NCI-H446 (cell line): Measurements from ENCODE around the gene MTHFD1L.
"Not testable (repeated sequence)": the region's sequence is repeated elsewhere in the genome, so short reads cannot be mapped to it uniquely, and the experiment has no call there.

Source experiments
- DNase-seq, 2 experiments: peaks; one replicate each; lab custom pipeline; 2025; lab: John Stamatoyannopoulos, UW

Gene MTHFD1L

GRCh38 chr6:151095538-151096254 lies 230.2 kb downstream of the MTHFD1L start:
- no peak for DNase-seq

DNA sequence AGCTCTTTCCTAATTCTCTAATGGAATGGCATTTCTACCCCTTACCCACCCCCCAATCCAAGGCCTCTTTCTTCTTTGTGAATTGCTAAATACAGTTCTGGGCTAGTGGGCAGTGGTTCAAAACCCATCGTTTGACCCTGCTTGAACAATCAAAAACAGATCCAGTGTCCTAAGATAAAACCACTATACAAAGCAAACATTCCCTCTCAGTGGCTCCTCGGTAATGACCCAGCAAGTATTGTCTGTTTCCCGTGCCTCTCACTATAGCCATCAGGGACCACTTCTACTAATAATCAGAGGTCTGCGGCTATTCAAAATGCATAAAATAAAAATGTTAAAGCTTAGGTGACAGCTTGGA lies 230.7 kb downstream of the MTHFD1L start:
- DNase-seq: no peak

DNA sequence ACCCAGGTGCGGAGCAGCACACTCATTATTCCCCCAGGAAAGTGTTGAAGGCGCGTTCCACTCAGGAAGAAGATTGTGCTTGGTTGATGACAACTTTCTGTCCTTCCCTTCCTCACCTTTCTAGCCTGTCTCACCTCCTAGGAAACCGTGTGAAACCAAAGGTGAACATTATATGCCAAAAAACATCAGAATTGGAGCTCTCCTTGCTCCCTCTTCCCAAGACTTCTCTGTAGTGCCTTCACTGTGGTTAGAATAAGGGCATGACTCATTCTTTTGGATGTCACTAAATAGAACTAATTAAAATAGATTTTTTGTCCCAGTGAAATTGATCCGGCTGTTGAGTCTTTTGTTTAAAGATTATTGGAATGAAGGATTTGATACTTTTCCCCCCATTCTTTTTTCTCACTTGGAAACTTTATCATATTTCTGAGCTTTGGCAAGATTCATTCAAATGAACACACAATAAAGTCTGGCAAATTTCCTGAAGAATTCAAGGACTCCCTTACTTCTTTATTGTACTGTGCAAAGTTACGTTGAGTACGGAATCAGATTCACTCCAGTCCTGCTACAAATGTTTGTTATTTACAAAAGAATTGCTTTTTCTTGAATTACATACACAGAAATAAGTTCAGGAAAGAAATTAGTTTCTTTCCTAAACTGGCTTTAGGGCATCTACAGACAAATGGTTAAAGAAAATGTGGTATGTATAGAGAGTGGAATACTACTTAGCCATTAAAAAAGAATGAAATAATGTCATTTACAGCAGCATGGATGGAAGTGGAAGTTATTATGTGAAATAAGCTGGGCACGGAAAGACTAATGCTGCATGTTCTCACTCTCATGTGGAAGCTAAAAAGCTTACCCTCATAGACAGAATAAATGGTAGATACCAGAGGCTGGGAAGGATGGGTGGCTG lies 231.4 kb downstream of the MTHFD1L start:
- DNase-seq: no peak

GRCh38 chr6:151098166-151098565 lies 232.7 kb downstream of the MTHFD1L start:
- no peak for DNase-seq

- no peak for DNase-seq
These were observed 234.8 kb downstream of the MTHFD1L start for GRCh38 chr6:151100326-151100725.

- DNase-seq: no peak
These were observed 235.8 kb downstream of the MTHFD1L start for GRCh38 chr6:151101161-151101815.

- DNase-seq: no peak
These were observed 236.6 kb downstream of the MTHFD1L start for GRCh38 chr6:151101816-151102694.

DNA sequence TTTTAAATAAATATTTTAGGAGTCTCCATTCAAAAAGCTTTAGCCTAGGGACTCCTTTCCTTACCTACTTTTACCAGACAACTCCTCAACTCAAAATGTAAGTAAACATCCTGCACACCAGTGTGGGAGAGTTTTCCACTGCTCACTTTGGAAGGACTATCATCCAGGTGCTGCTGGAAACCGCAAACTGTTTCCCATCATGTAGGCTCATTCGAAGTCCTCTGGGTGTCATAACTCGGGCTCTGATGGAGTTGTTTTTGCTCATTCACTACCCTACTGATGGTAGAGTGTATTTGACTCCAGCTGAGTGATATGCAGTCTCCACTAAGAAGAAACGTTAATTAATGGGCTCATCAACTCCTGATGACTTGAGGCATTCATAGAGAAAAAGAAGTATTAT lies 237.8 kb downstream of the MTHFD1L start:
- no peak for DNase-seq

- no peak for DNase-seq
These were observed 242.5 kb downstream of the MTHFD1L start for GRCh38 chr6:151107897-151108427.

DNA sequence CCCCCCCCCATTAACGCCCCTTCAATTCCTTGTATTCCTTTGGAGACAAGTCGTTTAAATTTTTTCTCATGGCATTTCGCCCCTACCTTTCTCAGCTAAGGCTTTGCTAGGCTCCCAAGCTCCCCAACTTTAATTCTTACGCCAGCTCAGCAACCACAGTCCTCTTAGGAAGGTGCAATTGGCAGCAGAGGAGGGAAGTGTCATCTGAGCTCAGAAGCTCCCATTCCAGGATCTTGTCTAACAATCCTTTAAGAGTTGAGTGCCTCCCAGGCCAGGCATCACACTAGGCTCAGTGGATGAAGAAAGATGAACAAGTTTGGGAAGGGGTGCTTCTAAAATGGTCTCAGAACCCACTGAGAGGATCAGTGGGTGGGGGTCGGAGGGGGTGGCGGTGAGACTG lies 243.0 kb downstream of the MTHFD1L start:
- no peak for DNase-seq

GRCh38 chr6:151109361-151109760 lies 243.9 kb downstream of the MTHFD1L start:
- no peak for DNase-seq

- DNase-seq: no peak
These were observed 244.5 kb downstream of the MTHFD1L start for GRCh38 chr6:151109869-151110575.

DNA sequence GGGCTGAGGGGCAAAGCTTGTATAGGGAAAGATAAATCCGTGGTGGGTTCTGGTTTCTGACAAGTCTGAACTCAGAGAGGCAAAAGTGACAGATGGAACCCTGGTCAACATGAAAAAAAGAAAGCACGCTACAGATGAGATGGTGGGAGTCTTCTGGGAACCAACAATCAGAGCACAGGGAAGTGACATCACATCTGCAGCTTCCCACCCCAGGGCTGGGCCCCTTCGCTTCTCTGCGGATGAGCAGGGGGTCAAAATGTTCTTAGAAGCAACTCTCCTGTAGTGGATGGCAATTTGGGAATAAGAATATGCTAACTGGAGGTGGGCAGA lies 245.0 kb downstream of the MTHFD1L start:
- no peak for DNase-seq

DNA sequence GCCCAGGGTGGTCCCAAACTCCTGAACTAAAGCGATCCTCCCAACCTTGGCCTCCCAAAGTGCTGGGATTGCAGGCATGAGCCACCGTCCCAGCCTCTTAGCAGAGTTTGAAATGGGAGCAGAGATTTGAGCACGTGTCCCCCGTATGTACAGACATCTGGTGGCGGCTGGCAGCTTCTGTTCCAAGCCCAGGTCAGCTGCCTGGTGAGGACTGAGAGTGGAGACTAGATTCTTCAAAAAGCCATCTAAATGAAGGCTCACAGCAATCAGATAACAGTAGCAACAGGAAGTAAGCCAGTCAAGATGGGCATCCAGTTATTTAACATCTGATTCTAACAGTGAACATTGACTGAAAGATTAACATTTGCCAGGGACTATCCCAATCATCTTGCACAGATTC lies 246.2 kb downstream of the MTHFD1L start:
- no peak for DNase-seq

- DNase-seq: no peak
These were observed 246.6 kb downstream of the MTHFD1L start for GRCh38 chr6:151112130-151112529.

DNA sequence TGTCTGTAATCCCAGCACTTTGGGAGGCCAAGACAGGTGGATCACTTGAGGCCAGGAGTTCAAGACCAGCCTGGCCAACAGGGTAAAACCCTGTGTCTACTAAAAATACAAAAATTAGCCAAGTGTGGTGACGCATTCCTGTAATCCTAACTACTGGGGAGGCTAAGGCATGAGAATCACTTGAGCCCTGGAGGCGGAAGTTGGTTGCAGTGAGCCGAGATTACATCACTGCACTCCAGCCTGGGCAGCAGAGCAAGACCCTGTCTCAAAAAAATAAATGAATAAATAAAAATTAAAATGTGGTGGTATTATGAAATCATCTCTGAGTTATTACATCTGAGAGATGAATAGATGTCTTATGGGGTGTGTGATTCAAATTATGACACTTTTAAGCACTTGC lies 247.4 kb downstream of the MTHFD1L start:
- not testable (repeated sequence) for DNase-seq

GRCh38 chr6:151113641-151114040 lies 248.1 kb downstream of the MTHFD1L start:
- no peak for DNase-seq

GRCh38 chr6:151118461-151119123 lies 253.1 kb downstream of the MTHFD1L start:
- DNase-seq: no peak

DNA sequence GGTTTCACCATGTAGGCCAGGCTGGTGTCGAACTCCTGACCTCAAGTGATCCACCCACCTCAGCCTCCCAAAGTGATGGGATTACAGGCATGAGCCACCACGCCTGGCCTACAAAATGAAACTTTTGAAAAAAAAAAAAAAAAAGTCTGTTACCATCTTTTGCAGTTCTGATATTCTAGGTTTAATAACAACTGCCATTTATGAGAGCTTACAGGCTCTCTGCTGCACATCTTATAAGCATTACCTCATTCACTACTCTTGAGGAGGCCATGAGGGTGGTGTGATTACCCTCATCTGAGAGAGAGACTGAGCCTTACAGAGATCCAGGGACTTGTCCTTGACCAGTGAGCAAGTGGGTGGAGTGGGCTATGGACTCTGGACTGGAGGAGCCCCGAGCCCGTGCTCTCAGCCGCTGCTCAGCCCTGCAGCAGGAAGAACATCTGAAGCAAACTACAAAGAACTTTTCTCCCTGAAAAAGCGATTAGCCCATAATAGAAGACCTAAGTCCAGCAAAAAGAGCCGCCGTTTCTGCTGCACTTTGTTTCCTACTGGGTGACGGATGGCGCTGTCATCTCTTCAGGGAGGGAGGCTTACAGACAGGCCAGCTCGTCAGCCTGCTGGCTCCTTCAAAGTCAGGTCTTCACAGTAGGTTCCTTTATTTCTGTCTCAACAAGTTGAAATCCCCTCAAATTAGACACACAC lies 254.5 kb downstream of the MTHFD1L start:
- no peak for DNase-seq

DNA sequence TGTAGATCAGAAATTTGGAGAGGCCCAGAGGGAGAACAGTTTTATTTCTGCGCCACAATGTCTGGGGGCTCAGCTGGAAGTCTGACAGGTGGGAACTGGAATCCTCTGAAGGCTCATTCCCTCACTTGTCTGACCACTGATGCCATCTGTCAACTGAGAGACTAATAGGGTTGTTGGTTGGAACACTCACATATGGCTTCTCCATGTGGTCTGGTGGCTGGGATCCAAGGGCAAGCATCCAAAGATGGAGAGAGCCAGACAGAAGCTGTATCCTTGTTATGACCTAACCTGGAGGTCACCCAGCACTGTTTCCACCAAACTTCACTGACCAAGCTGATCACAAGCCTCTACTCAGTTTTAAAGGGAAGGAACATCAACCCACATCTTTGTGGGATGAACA lies 256.4 kb downstream of the MTHFD1L start:
- DNase-seq: peak; percentile 2 to 47
